Endothelial cell of umbilical vein (primary cell): ENCODE results near the gene CMSS1. TPM values are rescaled to one million over a fixed set of nuclear protein-coding genes. Genes with fewer than 3 reads are reported as not detected.

Experiments
- BruUV-seq: library from RNA; stranded (reverse); fragments of 400-500 nt; replicated peaks from 2 replicates; lab custom pipeline; 2021; lab: Mats Ljungman, UMichigan
- CTCF ChIA-PET: fragments of 300-600, 350-600 bp; sonication (Branson Sonifier 250); formaldehyde crosslinking; loops from one replicate; lab custom pipeline; 2021; ENCODE audit warnings: antibody characterized with exemption, inconsistent platforms; lab: Charles Lee
- POLR2A ChIA-PET: fragments of 300-600, 350-600 bp; sonication (Branson Sonifier 250); formaldehyde crosslinking; loops from one replicate; lab custom pipeline; 2021; ENCODE audit warnings: antibody characterized with exemption, inconsistent platforms; lab: Charles Lee
- DNase-seq: peaks from one replicate; pipeline ENCODE4 v3.0.0-alpha.2; 2011; ENCODE audit warnings: low read depth, low spot score
- FAIRE-seq: peaks from 2 replicates; lab custom pipeline; 2011; peaks lifted over from hg19 to GRCh38; lab: Jason Lieb, UNC
- H2AFZ ChIP-seq: 2 replicates; pipeline ENCODE4 v1.6.0; 2012; ENCODE audit warnings: low read depth, low read length, control low read depth, inconsistent platforms
- H3K27ac ChIP-seq: 2 replicates; pipeline ENCODE4 v1.5.1; 2011; ENCODE audit warnings: low read depth, mild to moderate bottlenecking, control low read depth, low read length, moderate library complexity; ENCODE audit not compliant: insufficient read depth
- H3K27me3 ChIP-seq, 2 experiments: 2 replicates each; pipeline versions ENCODE4 v1.6.0 to v1.6.1; 2011; ENCODE audit warnings: low read length in 2 of 2, mixed read lengths in 1 of 2; ENCODE audit not compliant: control insufficient read depth in 2 of 2, insufficient read depth in 2 of 2
- H3K36me3 ChIP-seq, 2 experiments: 2 replicates in 1 of 2; 3 replicates in 1 of 2; pipeline ENCODE4 v1.5.1; 2011; ENCODE audit warnings: low read length in 2 of 2, mild to moderate bottlenecking in 1 of 2, moderate library complexity in 1 of 2; ENCODE audit not compliant: control insufficient read depth in 2 of 2, insufficient read depth in 2 of 2; ENCODE audit errors: extremely low read depth in 1 of 2
- H3K4me1 ChIP-seq: 3 replicates; pipeline ENCODE4 v1.5.1; 2011; ENCODE audit warnings: mild to moderate bottlenecking, low read length; ENCODE audit not compliant: control insufficient read depth, insufficient read depth; ENCODE audit errors: extremely low read depth
- H3K4me2 ChIP-seq: 2 replicates; pipeline ENCODE4 v1.6.1; 2011; ENCODE audit warnings: low read length, control low read depth, mixed read lengths; ENCODE audit not compliant: insufficient read depth
- H3K4me3 ChIP-seq, 3 experiments: fragments of 200-600 bp in 1 of 3; sonication (generic), shearing (Covaris generic) in 1 of 3; replicated peaks in 1 of 3; 2 replicates each; pipeline ENCODE4 v1.5.1; 2011 to 2016; ENCODE audit warnings: control low read depth in 3 of 3, low read length in 3 of 3, mild to moderate bottlenecking in 2 of 3, inconsistent platforms in 1 of 3, low read depth in 1 of 3, moderate library complexity in 1 of 3; ENCODE audit not compliant: insufficient read depth in 1 of 3
- H3K79me2 ChIP-seq: 2 replicates; pipeline ENCODE4 v1.6.0; 2012; ENCODE audit warnings: low read length, inconsistent platforms; ENCODE audit not compliant: control insufficient read depth, insufficient read depth
- H3K9ac ChIP-seq: replicated peaks from 2 replicates; pipeline ENCODE3; 2011; ENCODE audit warnings: low read length, control low read depth; ENCODE audit not compliant: insufficient read depth; ENCODE audit errors: extremely low read depth
- H3K9me1 ChIP-seq: replicated peaks from 3 replicates; pipeline ENCODE4 v1.6.0; 2011; ENCODE audit warnings: mild to moderate bottlenecking, low read length; ENCODE audit not compliant: control insufficient read depth, insufficient read depth; ENCODE audit errors: extremely low read depth
- H3K9me3 ChIP-seq: replicated peaks from 2 replicates; pipeline ENCODE4 v1.5.1; 2012; ENCODE audit warnings: low read length, inconsistent platforms; ENCODE audit not compliant: control insufficient read depth, insufficient read depth
- H4K20me1 ChIP-seq: replicated peaks from 2 replicates; pipeline ENCODE3; 2011; ENCODE audit warnings: mild to moderate bottlenecking, low read length; ENCODE audit not compliant: control insufficient read depth, insufficient read depth; ENCODE audit errors: extremely low read depth
- CTCF ChIP-seq, 2 donors: IDR thresholded peaks; 1 replicate in 1 of 2; 2 replicates in 1 of 2; pipeline ENCODE4 v1.5.1; 2011; ENCODE audit warnings: low read length in 2 of 2, mild to moderate bottlenecking in 2 of 2, moderate library complexity in 2 of 2, control low read depth in 1 of 2, inconsistent platforms in 1 of 2, low read depth in 1 of 2; ENCODE audit not compliant: insufficient read depth in 1 of 2; ENCODE audit errors: extremely low read depth in 1 of 2
- EZH2 ChIP-seq: IDR thresholded peaks from 2 replicates; pipeline ENCODE4 v1.6.1; 2012; ENCODE audit warnings: borderline replicate concordance, low read depth, mild to moderate bottlenecking, moderate library complexity, low read length, inconsistent platforms; ENCODE audit not compliant: severe bottlenecking
- FOS ChIP-seq: IDR thresholded peaks from 2 replicates; pipeline ENCODE4 v1.6.1; 2011; ENCODE audit warnings: mild to moderate bottlenecking, low read length, moderate library complexity, borderline replicate concordance; ENCODE audit not compliant: insufficient read depth
- JUN ChIP-seq: IDR thresholded peaks from 2 replicates; pipeline ENCODE4 v1.6.1; 2011; ENCODE audit warnings: borderline replicate concordance, low read depth; ENCODE audit not compliant: insufficient read length, insufficient read depth
- MYC ChIP-seq: IDR thresholded peaks from one replicate; pipeline ENCODE4 v1.6.1; 2011; ENCODE audit warnings: mild to moderate bottlenecking, low read depth, low read length
- POLR2AphosphoS5 ChIP-seq: IDR thresholded peaks from 2 replicates; pipeline ENCODE4 v1.6.1; 2012; ENCODE audit warnings: low read depth, mild to moderate bottlenecking, control low read depth, low read length, moderate library complexity; ENCODE audit not compliant: insufficient read depth
- dilution Hi-C: fragments of 300-500 bp; cut with MboI; formaldehyde crosslinking; loops from one replicate; pipeline ENCODE4 v1.15.0; 2019; ENCODE audit warnings: low sequenced_read_pairs; ENCODE audit not compliant: extremely low pct_ligation_motif_present
- intact Hi-C: fragments of 100-400 bp; cut with micrococcal nuclease; formaldehyde crosslinking; loops from one replicate; pipeline ENCODE4 v1.10.0; 2022
- polyA plus RNA-seq, 4 experiments: library from polyadenylated mRNA; depleted of rRNA in 3 of 4; stranded (reverse) in 3 of 4; unstranded in 1 of 4; fragments of >200 nt; gene quantifications; 2 replicates each; pipeline versions ENCODE4 v1.2.1 to v1.2.3, GENCODE V29; 2011 to 2012; ENCODE audit warnings: missing spikeins in 1 of 4
- total RNA-seq: library from RNA; stranded (reverse); gene quantifications from 2 replicates; pipeline ENCODE4 v1.2.3, GENCODE V29; 2021

Gene CMSS1
- total and polyA plus RNA-seq, 2 donors (not counting 3 experiments of a cell fraction or from before 2014, with no cell fraction given) = 9.7 to 60.6 TPM

DNA sequence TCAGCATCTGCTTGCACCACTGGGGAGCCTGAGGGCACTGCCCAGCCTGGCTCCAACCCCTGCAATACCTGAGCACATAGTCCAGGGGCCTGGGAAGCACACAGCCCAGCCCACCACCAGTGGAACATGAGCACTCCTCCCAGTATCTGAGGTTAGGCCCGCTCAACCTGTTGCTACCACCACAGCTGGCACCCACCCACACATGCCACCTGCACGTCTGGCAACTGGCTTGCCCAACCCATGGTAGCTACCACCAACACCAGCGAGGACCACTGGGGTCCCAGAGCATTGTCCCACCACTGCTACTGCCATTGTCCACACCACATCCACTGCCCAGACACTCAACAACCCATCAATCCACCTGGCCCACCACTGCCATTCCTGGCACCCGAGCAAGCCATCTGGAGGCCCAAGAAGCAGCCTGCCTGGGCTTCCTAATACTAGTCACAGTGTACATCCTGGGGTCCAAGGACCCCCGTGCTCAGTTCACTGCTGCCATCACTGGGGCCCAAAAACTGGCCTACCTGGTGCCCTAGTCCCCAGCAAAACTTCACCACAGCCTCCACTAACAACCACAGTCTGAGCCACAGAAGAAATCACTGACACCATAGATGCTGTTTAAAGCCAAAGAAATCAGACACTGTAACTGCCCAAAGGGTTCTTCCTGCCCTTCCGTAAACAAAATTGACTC lies 381.1 kb downstream of the CMSS1 start:
- Histone ChIP-seq H2AFZ (no peak overlapping the region), H4K20me1 (no peaks in the 10 kb centered on the region), H3K9me3 (no peaks in the 10 kb centered on the region), H3K9ac (no peak overlapping the region), H3K79me2 (no peaks in the 10 kb centered on the region), H3K27ac (no peak overlapping the region), H3K4me2 (no peak overlapping the region), H3K27me3 (no peaks in the 10 kb centered on the region), H3K4me3 (no peak overlapping the region), H3K9me1 (no peaks in the 10 kb centered on the region), H3K4me1 (no peaks in the 10 kb centered on the region), H3K36me3 (no peaks in the 10 kb centered on the region)
- POLR2A ChIA-PET = no interaction called here
- dilution Hi-C loops = no loop called here
- intact Hi-C loops = no loop called here
- FAIRE-seq (no peak), DNase-seq (no peak)
- CTCF ChIA-PET = interaction anchor here (1.3 kb wide), 1 partner anchor 12 kb away, joined by 4 read pairs; no protein-coding TSS in a partner anchor
- TF ChIP-seq MYC = no peak
- no peak for TF ChIP-seq POLR2AphosphoS5
- TF ChIP-seq FOS = no peak
- no peak for TF ChIP-seq JUN
- TF ChIP-seq CTCF (IDR thresholded peaks at IDR 0.05; ENCODE audit: extremely low read depth in 1 of 2, insufficient read depth in 1 of 2, low read depth in 1 of 2, low read length in 2 of 2) = no peak
- TF ChIP-seq EZH2 = no peak
- BruUV-seq = no TSS peak
